ENCODE data around the gene CNGA4. TPM values are rescaled to one million over a fixed set of nuclear protein-coding genes. Genes with fewer than 3 reads are reported as not detected.

CNGA4 gene
- total RNA-seq, 1 experiment from 2014 or later, result 0.27 TPM

DNA sequence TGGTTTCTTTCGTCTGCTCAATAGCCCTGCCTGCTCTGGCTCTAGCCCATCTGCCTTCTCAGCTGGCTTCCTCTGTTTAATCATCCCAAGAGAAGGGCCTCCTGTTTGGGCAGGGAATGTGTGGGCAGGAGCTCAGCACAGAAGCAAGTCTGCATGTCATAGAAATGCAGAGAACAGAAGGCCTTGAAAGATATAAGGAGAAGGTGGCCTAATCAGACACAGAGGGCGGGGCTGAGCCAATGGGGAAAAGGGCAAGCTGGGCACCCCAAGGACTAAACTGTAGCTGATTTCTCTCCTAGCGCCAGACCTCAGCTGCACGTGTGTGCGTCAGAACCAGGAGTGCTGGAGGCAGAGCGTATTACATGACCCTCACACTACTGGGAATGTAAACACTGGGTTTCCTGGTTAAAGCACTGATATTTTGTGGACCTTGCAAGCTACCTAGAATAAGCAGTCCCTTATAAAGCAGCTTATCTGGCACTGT, 13.1 kb downstream of the CNGA4 start:
- H3K4me3 ChIP-seq (replicated peaks in 1 of 2; ENCODE audit: low read depth in 1 of 2, low read length in 2 of 2), result no peak overlapping the region
- no peak for DNase-seq (ENCODE audit: low read depth, low spot score)
- intact Hi-C loops (cut with micrococcal nuclease), result loop anchor here (1.0 kb wide), 2 partner anchors 63 to 101 kb away; no protein-coding TSS in a partner anchor
- CTCF ChIA-PET, result interaction anchor here (1.3 to 4.4 kb wide), 8 partner anchors 10 to 111 kb away, joined by 3 to 69 read pairs (median 20); partner anchors contain the start of gene CNGA4
- H3K27ac ChIP-seq (ENCODE audit: low read depth, low read length), result no peak overlapping the region
- H3K27me3 ChIP-seq (ENCODE audit: insufficient read depth, low read length), result peaks cover 20% of the 10 kb centered on the region
- no peak overlapping the region for H2AFZ ChIP-seq (ENCODE audit: low read depth, low read length, poor library complexity, severe bottlenecking)
- no peak for TF ChIP-seq RAD21 (IDR thresholded peaks at IDR 0.05; ENCODE audit: low read depth)
- TF ChIP-seq CEBPB (IDR thresholded peaks at IDR 0.05; ENCODE audit: low read depth), result no peak
- no peak for TF ChIP-seq FOSL1 (IDR thresholded peaks at IDR 0.05; ENCODE audit: low read depth)
- no peak for TF ChIP-seq SP1 (IDR thresholded peaks at IDR 0.05; ENCODE audit: low read depth)
- no peak for TF ChIP-seq YY1 (IDR thresholded peaks at IDR 0.05; ENCODE audit: extremely low read depth, insufficient replicate concordance, low read depth, low read length)
- no peak for TF ChIP-seq ZNF274 (IDR thresholded peaks at IDR 0.05; ENCODE audit: low read depth, low read length)
- TF ChIP-seq EGR1 (IDR thresholded peaks at IDR 0.05; ENCODE audit: low read depth), result no peak
- no peak for TF ChIP-seq ZFX (IDR thresholded peaks at IDR 0.05)
- no peak for TF ChIP-seq POLR2AphosphoS5 (IDR thresholded peaks at IDR 0.05; ENCODE audit: low read depth, low read length)
- TF ChIP-seq ZBTB33 (IDR thresholded peaks at IDR 0.05; ENCODE audit: extremely low read depth, insufficient replicate concordance, low read length), result no peak
- TF ChIP-seq EZH2phosphoT487 (IDR thresholded peaks at IDR 0.05; ENCODE audit: borderline replicate concordance), result no peak
- TF ChIP-seq EZH2 (IDR thresholded peaks at IDR 0.05), result no peak
- TF ChIP-seq SIN3A (IDR thresholded peaks at IDR 0.05; ENCODE audit: low read depth), result no peak
- no peak for TF ChIP-seq TCF7L2 (IDR thresholded peaks at IDR 0.05; ENCODE audit: borderline replicate concordance, extremely low read depth, insufficient read depth, insufficient read length)
- no peak for TF ChIP-seq ELF1 (IDR thresholded peaks at IDR 0.05; ENCODE audit: borderline replicate concordance, low read depth)
- TF ChIP-seq, protein P1, sequence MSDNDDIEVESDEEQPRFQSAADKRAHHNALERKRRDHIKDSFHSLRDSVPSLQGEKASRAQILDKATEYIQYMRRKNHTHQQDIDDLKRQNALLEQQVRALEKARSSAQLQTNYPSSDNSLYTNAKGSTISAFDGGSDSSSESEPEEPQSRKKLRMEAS (IDR thresholded peaks at IDR 0.05), result no peak
- TF ChIP-seq POLR2A (IDR thresholded peaks at IDR 0.05; ENCODE audit: borderline replicate concordance, extremely low read depth, insufficient read depth, insufficient read length), result no peak
- H3K9me2 ChIP-seq (ENCODE audit: insufficient read depth), result no peaks in the 10 kb centered on the region
- no peaks in the 10 kb centered on the region for H3K79me2 ChIP-seq (ENCODE audit: insufficient read depth, low read length)
- no peak overlapping the region for H3K4me2 ChIP-seq (ENCODE audit: low read length)
- H3K36me3 ChIP-seq (ENCODE audit: control insufficient read depth in 1 of 2, insufficient read depth in 2 of 2, low read length in 2 of 2), result no peaks in the 10 kb centered on the region
- POLR2A ChIA-PET, result interaction anchor here (1.5 kb wide), 1 partner anchor 9 kb away, joined by 5 read pairs; no protein-coding TSS in a partner anchor
- no peaks in the 10 kb centered on the region for H3K9me3 ChIP-seq (ENCODE audit: control insufficient read depth in 1 of 2, insufficient read depth in 1 of 2, low read depth in 1 of 2, low read length in 2 of 2)
- no peak for ATAC-seq
- no peaks in the 10 kb centered on the region for H4K20me1 ChIP-seq (ENCODE audit: insufficient read depth)
- RAD21 ChIA-PET (ENCODE audit: low non-redundant PET in 1 of 2, low total read pairs in 2 of 2, uncharacterized antibody in 2 of 2, unreplicated experiment in 2 of 2), result interaction anchor here in 1 of 2 experiments (2.3 kb wide), 1 partner anchor 111 kb away, joined by 9 read pairs; no protein-coding TSS in a partner anchor
- BruUV-seq (replicated peaks), result no TSS peak
- no peak overlapping the region for H3K9ac ChIP-seq (ENCODE audit: low read length)
- H3K4me1 ChIP-seq (ENCODE audit: control insufficient read depth in 1 of 2, insufficient read depth in 2 of 2, low read length in 2 of 2), result peaks cover 0 to 9% of the 10 kb centered on the region in 2 experiments; a peak in 2 of 4 replicates

Data from HCT116 (cell line).